HG02943 (cell line): ENCODE data around the gene FRRS1.
"Not testable (repeated sequence)": the region's sequence is repeated elsewhere in the genome, so short reads cannot be mapped to it uniquely, and the experiment has no call there.

Experiments
- ATAC-seq: cut with Tn5 transposase; IDR thresholded peaks from one replicate; pipeline ENCODE4 v1.9.1; 2021; ENCODE audit warnings: mild to moderate bottlenecking, low read depth, moderate library complexity; ENCODE audit not compliant: unreplicated experiment

FRRS1 gene

GRCh38 chr1:99766378-99766800, at the start of gene FRRS1:
FRRS1 (minus strand) TSS chr1:99766635; CDS start chr1:99748768, 17,867 bp downstream.
- ATAC-seq = peak; percentile 96

GRCh38 chr1:99814373-99814900, 48.0 kb upstream of the FRRS1 start:
- ATAC-seq = no peak

GRCh38 chr1:99811747-99812146, 45.3 kb upstream of the FRRS1 start:
- ATAC-seq = no peak

GRCh38 chr1:99811075-99811474, 44.6 kb upstream of the FRRS1 start:
- ATAC-seq = no peak

- ATAC-seq = peak; percentile 93
Observed at GRCh38 chr1:99808391-99809115, 42.1 kb upstream of the FRRS1 start.

GRCh38 chr1:99806882-99807281, 40.4 kb upstream of the FRRS1 start:
- no peak for ATAC-seq

- ATAC-seq = no peak
Observed at GRCh38 chr1:99801584-99801983, 35.1 kb upstream of the FRRS1 start.

GRCh38 chr1:99793861-99794260, 27.4 kb upstream of the FRRS1 start:
- ATAC-seq = not testable (repeated sequence)

- no peak for ATAC-seq
Observed at GRCh38 chr1:99789715-99790114, 23.3 kb upstream of the FRRS1 start.

GRCh38 chr1:99788896-99789295, 22.5 kb upstream of the FRRS1 start:
- ATAC-seq = no peak

GRCh38 chr1:99786751-99787501, 20.5 kb upstream of the FRRS1 start:
- peak; percentile 54 for ATAC-seq

GRCh38 chr1:99784809-99785255, 18.4 kb upstream of the FRRS1 start:
- no peak for ATAC-seq

- no peak for ATAC-seq
Observed at GRCh38 chr1:99784143-99784542, 17.7 kb upstream of the FRRS1 start.

GRCh38 chr1:99782920-99783319, 16.5 kb upstream of the FRRS1 start:
- no peak for ATAC-seq

GRCh38 chr1:99782397-99782796, 16.0 kb upstream of the FRRS1 start:
- no peak for ATAC-seq

- no peak for ATAC-seq
Observed at GRCh38 chr1:99781798-99782197, 15.4 kb upstream of the FRRS1 start.

- no peak for ATAC-seq
Observed at GRCh38 chr1:99777752-99778151, 11.3 kb upstream of the FRRS1 start.

- no peak for ATAC-seq
Observed at GRCh38 chr1:99776120-99776519, 9.7 kb upstream of the FRRS1 start.

- ATAC-seq = no peak
Observed at GRCh38 chr1:99772809-99773208, 6.4 kb upstream of the FRRS1 start.

- no peak for ATAC-seq
Observed at GRCh38 chr1:99771513-99771918, 5.1 kb upstream of the FRRS1 start.

- ATAC-seq = no peak
Observed at GRCh38 chr1:99768524-99769245, 2.2 kb upstream of the FRRS1 start.
